ENCODE measurements around the gene TMED3.

DNA sequence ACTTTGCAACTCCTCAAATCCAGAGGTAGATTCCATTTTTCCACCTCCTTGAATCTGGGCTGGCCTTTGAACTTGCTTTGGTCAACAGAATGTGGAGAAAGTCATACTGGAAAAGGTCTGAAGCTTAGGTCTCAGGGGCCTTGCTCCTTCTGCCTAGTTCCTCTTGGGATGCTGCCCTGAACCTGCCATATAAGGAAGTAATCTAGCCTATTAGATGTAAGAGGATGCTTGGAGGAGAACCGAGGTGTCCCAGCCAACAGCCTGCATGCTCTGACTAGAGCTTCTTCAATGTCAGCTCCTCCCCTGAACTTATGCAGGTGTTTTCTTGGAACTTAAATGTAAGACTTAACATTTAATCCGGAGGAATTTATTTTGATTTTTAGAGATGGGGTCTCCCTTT is 2.0 kb upstream of the TMED3 start:
- TF ChIP-seq, protein P1, sequence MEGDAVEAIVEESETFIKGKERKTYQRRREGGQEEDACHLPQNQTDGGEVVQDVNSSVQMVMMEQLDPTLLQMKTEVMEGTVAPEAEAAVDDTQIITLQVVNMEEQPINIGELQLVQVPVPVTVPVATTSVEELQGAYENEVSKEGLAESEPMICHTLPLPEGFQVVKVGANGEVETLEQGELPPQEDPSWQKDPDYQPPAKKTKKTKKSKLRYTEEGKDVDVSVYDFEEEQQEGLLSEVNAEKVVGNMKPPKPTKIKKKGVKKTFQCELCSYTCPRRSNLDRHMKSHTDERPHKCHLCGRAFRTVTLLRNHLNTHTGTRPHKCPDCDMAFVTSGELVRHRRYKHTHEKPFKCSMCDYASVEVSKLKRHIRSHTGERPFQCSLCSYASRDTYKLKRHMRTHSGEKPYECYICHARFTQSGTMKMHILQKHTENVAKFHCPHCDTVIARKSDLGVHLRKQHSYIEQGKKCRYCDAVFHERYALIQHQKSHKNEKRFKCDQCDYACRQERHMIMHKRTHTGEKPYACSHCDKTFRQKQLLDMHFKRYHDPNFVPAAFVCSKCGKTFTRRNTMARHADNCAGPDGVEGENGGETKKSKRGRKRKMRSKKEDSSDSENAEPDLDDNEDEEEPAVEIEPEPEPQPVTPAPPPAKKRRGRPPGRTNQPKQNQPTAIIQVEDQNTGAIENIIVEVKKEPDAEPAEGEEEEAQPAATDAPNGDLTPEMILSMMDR (conservative IDR thresholded peaks at IDR 0.05; ENCODE audit: low read depth, low read length): no peak
- no peak for TF ChIP-seq EZH2 (IDR thresholded peaks at IDR 0.05; ENCODE audit: borderline replicate concordance, low read depth, low read length, poor library complexity, severe bottlenecking)
